GM18519 (cell line): ENCODE measurements around the gene ZNF549.
"Not testable (repeated sequence)": the region's sequence is repeated elsewhere in the genome, so short reads cannot be mapped to it uniquely, and the experiment has no call there.

Experiments
- ATAC-seq: cut with Tn5 transposase; IDR thresholded peaks from one replicate; pipeline ENCODE4 v1.9.1; 2021; ENCODE audit warnings: mild to moderate bottlenecking, moderate library complexity; ENCODE audit not compliant: unreplicated experiment, low FRiP score

The ZNF549 gene

DNA sequence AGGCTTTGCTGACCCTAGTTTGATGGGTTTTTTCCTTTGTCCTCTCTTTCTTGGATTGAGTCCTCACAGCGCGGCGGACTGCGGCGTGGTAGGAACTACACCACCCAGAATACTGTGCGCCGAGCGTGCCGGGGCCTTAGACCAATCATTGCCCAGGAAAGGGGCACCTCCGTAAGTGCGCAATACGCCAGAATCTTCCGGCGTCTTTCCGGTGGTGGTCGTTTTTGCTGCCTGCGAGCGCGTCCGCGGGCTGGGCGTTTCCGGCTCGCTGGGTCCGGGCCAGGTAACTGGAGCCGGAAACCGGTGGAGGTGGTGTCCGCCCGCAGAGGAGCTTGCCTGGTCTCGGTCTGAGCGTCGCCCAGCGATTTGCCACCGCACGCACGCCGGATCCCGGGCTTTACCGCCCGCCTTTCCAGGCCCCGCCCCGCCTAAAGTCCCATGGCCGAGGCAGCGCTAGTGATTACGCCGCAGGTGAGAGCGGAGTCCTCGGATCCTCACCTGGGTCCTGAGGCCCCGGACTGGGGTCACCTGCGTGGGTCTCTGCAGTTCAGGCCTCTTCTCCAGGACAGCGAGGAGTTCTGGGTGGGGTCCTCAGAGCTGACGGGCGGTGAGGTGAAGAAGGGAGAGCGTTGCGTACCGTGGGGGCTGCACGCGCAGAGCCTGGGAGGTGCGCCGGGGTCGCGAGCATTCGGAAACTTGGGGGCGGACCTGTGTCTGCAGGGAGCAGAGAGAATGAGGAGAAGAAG is at the start of gene ZNF549:
TSS of gene ZNF549 (plus strand) at position 221 of the 746 bp plus-strand sequence. CDS start at position 439, 218 bp downstream.
- ATAC-seq = peak; percentile 85

DNA sequence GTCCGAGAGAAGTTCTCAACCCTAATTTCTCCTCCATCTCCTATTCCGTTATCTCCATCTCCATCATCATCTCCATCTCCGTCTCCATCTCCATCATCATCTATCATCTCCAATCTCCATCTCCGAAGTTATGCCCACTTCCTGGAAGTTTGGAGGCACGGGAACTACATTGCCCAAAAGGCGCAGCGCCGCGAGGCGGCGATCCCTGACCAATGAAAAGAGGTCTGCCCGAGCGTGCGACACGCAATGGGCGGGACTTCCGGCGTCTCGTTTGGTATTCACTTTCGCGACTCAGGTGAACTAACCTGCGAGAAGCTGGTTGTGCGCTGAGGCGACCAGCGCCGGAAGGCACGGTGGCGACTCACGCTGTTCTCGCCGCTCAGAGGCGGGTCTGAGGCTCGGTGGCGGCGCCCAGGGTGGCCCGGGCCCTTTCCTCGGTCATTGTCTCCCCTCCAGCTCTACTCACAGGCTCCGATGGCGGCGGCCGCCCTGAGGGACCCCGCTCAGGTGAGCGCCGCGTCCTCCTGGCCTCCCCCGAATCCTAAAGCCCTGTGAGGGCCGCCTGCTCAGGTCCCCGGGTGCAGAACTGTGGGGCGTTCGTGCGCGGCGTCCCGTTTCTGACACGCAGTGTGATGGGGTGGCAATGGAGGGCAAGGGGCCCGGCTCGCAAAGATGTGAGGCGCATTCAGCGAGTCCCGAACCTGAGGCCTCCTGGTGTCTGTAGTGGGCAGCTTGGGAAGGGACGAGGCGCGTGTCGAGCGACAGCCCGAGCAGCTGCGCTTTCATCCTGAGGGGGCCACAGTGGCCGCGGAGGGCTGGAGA is 39.5 kb upstream of the ZNF549 start, which contains the start of gene ZNF419:
TSS of gene ZNF419 (plus strand) at position 274 of the 822 bp plus-strand sequence. CDS start at position 475, 201 bp downstream.
- ATAC-seq = peak; percentile 90

DNA sequence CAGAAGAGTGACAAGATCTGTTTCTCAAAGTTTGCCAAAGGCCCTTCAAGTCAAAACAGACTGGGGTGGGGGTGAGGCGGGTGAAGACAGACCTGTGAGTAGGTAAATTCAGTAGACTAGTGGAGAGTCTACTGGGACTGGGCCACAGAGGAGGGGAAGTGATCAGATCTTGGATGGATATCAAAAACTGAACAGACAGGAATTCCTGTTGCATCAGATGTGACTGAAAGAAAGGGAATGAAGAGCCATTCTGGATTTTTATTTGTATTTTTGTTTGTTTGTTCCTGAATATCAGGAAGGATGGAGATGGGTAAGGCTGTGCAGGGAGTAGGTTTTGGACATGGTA is 38.9 kb upstream of the ZNF549 start:
- not testable (repeated sequence) for ATAC-seq

DNA sequence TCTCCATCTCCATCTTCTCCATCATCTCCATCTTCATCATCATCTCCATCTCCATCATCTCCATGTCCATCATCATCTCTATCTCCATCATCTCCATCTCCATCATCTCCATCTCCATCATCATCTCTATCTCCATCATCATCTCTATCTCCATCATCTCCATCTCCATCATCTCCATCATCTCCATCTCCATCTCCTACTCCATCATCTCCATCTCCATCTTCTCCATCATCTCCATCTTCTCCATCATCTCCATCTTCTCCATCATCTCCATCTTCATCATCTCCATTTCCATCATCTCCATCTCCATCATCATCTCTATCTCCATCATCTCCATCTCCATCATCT is 27.9 kb upstream of the ZNF549 start:
- ATAC-seq = not testable (repeated sequence)

DNA sequence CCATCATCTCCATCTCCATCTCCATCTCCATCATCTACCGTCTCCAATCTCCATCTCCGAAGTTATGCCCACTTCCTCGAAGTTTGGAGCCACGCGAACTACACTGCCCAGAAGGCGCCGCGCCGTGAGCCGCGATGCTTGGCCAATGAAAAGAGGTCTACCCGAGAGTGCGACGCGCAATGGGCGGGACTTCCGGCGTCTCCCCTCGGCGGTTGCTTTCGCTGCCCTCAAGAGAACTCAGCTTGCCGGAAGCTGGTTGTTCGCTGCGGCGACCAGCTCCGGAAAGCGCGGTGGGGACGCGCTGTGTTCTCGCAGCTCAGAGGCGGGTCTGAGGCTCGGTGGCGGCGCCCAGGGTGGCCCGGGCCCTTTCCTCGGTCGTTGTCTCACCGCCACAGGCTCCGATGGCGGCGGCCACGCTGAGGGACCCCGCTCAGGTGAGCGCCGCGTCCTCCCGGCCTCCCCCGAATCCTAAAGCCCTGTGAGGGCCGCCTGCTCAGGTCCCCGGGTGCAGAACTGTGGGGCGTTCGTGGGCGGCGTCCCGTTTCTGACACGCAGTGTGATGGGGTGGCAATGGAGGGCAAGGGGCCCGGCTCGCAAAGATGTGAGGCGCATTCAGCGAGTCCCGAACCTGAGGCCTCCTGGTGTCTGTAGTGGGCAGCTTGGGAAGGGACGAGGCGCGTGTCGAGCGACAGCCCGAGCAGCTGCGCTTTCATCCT is 27.3 kb upstream of the ZNF549 start, which contains the start of gene ZNF773:
TSS of gene ZNF773 (plus strand) at position 259 of the 716 bp plus-strand sequence. CDS start at position 402, 143 bp downstream.
- peak; percentile 88 for ATAC-seq

DNA sequence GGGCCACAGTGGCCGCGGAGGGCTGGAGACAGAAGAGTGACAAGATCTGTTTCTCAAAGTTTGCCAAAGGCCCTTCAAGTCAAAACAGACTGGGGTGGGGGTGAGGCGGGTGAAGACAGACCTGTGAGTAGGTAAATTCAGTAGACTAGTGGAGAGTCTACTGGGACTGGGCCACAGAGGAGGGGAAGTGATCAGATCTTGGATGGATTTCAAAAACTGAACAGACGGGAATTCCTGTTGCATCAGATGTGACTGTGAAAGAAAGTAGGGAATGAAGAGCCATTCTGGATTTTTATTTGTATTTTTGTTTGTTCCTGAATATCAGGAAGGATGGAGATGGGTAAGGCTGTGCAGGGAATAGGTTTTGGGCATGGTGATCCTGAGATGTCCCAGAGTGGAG is 26.8 kb upstream of the ZNF549 start:
- not testable (repeated sequence) for ATAC-seq

DNA sequence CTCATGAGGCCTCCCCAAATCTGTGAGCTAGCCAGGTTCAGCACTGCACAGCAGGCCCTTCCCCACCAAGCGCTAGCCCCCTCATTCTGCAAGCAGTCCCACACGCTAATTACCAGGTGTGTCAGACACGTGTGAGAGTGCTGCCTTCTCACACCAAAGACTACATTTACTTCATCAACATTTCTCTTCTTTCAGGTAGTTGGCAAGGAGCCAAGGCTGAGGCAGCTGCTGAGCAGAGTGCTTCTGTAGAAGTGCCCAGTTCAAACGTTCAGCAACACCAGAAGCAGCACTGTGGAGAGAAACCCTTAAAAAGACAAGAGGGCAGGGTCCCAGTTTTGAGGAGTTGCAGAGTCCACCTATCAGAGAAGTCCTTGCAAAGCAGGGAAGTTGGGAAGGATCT is 21.0 kb upstream of the ZNF549 start:
- ATAC-seq = no peak

DNA sequence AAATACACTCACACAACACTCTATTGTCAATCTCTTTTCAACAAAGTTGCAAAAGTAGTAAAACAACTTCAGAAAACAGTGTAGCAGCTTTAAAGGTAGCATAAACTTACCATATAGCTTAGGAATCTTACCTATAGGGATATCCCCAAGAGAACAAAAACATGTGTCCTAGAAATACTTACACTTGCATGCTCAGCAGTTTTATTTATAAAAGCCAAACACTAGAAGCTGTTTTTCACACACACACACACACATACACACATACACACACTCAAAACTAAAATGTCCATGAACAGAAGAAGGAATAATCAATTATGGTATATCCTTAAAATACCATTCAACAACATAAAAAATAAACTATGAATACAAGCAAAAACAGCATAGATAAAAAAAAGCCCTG is 15.7 kb upstream of the ZNF549 start:
- ATAC-seq = no peak

DNA sequence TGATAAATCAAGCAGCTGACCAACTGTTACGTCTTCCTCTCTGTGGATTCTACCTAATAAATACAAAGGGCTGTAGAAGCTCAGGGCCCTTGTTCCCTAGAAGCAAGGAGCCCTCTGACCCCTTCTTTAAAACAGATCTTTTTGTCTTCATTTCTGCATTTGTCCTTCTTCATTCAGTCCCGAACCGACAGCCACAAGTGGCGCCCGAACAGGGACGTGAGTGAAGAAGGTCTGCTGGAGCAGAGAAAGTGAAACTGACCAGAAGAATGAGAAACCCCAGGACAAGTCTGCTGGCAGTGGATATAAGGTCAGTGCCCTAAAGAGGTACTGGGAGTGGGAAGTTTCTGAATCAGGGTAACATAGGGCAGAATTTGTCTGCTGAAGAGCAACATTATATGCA is 14.3 kb upstream of the ZNF549 start:
- ATAC-seq = no peak

DNA sequence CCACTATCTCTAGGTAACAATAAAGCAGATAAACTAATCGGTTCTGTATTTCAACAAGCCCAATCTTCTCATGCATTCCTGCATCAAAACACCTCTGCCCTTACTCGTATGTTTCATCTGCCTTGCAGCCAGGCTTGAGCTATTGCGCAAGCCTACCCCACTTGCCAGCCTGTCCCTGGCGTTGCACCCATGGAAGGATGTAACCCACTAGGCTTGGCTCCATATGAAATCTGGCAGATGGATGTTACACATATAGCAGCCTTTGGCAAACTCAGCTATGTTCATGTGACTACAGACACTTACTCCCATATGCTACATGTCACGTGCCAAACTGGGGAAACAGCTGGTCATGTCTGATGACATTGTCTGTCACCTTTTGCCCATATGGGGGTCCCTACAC is 11.9 kb upstream of the ZNF549 start:
- ATAC-seq = no peak

DNA sequence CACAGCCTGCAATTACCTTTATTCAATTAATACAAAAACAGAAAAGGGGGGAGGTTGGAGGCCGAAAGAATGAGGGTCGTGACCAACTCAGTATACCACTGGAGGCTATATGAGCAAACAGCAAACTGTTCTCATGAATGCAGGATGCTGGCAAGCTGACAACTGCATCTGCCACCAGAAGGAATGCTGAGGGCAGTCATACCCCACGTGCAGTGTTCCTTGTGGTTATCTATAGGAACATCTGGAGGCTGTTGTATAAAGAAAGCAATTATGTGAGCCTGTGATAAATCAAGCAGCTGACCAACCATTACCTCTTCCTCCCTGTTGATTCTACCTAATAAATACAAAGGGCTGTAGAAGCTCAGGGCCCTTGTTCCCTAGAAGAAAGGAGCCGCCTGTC is 9.1 kb upstream of the ZNF549 start:
- not testable (repeated sequence) for ATAC-seq

DNA sequence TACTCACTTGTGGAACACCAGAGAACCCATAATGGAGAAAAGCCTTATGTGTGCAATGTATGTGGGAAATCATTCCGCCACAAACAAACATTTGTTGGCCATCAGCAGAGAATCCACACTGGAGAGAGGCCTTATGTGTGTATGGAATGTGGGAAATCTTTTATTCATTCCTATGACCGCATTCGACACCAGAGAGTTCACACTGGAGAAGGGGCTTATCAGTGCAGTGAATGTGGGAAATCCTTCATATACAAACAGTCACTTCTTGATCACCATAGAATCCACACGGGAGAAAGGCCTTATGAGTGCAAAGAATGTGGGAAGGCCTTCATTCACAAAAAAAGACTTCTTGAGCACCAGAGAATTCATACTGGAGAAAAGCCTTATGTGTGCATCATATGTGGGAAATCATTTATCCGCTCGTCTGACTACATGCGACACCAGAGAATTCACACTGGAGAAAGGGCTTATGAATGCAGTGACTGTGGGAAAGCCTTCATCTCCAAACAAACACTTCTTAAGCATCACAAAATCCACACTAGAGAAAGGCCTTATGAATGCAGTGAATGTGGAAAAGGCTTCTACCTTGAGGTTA is 10.9 kb downstream of the ZNF549 start:
- ATAC-seq = no peak

DNA sequence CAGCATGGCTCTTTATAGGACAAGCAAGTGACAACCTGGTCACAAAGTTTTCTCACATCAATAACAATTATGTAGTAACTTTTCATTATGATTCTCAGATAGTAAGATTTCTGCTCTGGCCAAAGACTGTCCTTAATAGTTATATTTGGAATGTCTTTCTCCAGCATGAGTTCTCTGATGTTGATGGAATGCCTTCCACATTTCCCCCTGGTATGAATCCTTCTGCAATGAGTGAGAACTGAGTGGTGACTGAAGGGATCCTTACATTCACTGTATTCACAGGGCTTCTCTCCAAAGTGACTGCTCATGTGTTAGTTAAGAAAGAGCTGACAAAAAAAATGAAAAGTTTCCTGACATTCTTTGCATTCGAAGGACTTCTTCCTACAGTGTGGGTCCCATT is 19.4 kb downstream of the ZNF549 start:
- no peak for ATAC-seq

DNA sequence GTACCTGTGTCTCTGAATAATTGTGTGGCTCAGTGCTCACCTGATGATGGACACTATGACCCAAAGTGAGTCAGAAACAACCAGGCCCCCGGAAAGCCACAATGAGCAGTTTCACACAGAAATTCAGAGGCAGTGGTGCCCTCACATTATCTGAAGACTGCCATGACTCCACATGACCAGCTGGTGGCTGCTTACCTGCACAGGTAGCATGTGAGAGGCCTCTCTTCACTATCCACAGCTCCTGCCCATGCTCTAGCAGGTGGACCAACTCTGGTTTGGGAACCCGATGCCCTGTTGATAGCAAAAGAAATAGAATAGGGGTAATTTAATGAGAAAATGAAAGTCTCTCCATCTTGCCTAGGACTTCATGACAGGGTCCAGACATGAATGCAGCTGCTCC is 25.3 kb downstream of the ZNF549 start:
- ATAC-seq = no peak

DNA sequence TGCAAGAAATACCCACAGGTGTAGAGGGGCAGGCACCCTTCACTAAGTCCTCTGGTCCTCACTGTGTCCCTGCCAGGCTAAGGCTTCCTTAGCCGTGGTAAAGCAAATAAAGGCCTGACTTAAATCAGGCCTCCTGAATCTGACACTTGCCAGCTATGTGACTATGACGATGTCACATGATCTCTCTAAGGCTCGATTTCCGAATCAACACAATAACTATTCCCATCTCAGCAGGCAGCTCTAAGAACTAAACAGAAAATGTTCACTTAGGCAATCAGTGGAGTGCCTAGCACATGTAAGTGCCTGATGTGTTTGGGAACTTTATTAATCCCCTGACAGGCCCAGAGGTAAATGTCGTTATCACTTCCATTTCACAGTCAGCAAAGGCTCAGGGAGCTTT is 30.5 kb downstream of the ZNF549 start:
- ATAC-seq = no peak

DNA sequence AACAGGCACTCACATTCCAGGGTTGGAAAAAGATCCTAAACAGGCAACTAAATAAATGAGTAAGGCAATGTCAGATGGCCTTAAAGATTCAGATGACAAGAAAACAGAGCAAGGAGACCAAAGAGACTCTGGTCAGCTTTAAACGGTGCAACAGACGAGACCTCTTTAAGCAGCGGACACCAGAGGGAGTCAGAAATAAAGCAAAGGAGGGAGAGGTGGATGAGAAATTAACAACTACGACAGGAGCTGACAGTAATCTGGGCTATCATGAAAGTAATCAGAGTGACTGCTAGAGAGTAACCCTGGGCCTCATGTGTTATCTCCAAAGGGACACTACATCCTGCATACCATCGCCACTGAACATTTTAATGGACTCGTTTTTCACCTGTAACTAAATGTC is 31.4 kb downstream of the ZNF549 start:
- ATAC-seq = no peak

DNA sequence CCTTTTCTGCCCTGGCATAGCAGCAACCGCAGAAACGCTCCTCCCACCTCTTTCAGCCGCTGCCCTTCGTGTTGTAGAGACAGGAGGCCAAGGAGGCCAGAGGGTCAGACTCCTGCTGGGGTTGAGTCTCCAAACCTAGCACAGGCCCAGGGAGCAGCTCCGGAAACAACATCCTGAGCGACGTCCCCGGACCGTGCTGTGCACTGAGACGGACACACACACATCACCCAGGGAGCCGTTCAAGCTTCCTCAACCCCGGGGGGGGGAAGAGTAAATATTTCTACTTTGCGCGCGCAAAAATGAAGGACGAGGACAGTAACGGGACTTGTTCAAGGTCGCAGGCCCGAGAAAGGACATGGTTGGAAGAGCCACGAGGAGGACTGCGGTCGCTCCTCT is 31.9 kb downstream of the ZNF549 start:
- ATAC-seq = peak; percentile 18

DNA sequence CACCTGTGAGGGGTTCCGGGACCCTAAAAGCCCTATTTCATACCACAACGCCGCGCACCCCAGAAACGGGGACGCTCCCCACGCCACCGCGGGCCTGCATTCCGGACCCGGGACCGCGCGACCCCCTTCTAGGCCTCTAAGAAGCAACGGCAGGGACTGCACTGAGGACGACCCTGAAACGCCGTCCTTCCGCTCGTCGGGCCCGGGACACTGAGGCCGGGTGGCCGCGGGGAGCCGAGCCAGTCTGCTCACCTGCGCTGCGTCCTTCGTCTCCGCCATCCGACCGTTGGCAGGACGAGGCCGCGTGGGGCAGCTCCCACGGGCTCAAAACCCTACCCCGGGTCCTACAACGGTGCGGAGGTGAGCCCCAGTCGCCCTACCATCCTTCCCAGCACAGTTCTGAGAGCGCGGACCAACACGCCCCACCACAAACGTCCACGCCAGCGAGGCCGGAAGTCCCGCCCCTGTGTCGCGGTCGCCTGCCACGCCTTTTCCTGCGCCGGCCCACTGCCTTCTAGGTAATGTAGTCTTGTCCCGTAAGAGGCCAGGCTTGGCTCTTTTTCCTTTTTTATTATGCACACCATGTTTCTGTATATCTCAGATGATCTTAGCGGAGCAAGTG is 32.4 kb downstream of the ZNF549 start, which contains the start of gene ZNF550:
TSS of gene ZNF550 (minus strand) at position 460 of the 622 bp plus-strand sequence. CDS start at position 279, 181 bp downstream.
- ATAC-seq = peak; percentile 74

DNA sequence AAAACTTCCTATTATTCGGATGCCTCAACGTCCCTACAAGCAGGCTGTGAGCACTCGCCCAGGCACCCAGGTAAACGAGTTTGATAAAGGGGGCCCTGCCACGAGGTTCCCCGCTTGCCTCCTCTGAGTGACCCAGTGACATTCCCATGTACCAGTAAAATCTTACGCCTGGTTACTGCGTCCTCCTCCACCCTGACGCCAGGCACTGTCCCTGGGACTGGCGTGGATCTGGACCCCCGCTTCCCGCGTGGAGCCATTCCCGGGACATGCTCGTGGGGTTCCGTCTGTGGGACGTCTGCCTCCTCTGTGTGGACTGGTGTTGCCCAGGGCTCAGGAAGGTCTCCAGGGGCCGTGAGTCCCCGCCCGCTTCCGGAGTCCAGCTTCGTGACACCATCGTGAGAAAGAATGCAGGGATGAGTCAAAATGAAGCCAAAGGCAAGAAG is 32.9 kb downstream of the ZNF549 start:
- peak; percentile 15 for ATAC-seq

DNA sequence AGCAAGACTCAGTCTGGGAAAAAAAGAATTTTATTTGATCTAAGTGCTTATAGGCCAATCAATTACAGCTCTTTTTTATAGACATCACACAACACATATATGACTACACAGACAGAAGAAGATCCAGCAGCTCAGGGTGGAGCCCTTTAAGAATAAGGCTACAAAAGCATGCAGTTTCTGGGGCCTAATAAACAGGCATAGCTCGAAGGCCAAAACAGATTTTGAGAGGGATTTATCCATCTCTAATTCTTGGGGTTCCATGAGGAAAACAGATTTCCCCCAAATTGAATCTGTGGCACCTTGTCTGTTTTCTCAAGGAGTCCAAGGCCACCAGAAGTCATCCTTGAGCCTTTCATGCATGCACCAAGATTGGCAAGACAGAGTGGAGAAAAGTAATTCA is 36.4 kb downstream of the ZNF549 start:
- ATAC-seq = no peak
